T-cell (primary cell): Measurements from ENCODE around the gene RNF11. TPM values are rescaled to one million over a fixed set of nuclear protein-coding genes. Genes with fewer than 3 reads are reported as not detected.
A peak's percentile ranks its signal among the peaks of the same experiment; 100 is the strongest.

ENCODE experiments used
- ATAC-seq, 4 experiments: fragments of 200-7000 bp in 3 of 4; fragments of 150-1000 bp in 1 of 4; cut with Tn5 transposase; replicated peaks in 1 of 4; 1 replicate in 3 of 4; 2 replicates in 1 of 4; pipeline ENCODE4 v1.10.0; 2021; ENCODE audit warnings: moderate library complexity in 3 of 4, mild to moderate bottlenecking in 2 of 4, moderate number of reproducible peaks in 1 of 4
- CTCF ChIA-PET, 2 donors: fragments of 300-600 bp; sonication (Branson Sonifier 250); formaldehyde crosslinking; loops; one replicate each; lab custom pipeline; 2022; ENCODE audit warnings: antibody characterized with exemption in 2 of 2; lab: Charles Lee
- POLR2A ChIA-PET, 2 donors: fragments of 300-600 bp; sonication (Branson Sonifier 250); formaldehyde crosslinking; loops; one replicate each; lab custom pipeline; 2022; ENCODE audit warnings: antibody characterized with exemption in 2 of 2; lab: Charles Lee
- DNase-seq, 35 experiments: peaks; one replicate each; pipeline versions ENCODE4 v3.0.0 to v3.0.0-alpha.2; 2013 to 2023
- H3K27ac ChIP-seq: one replicate; pipeline ENCODE4 v1.5.1; 2013; ENCODE audit warnings: low read length
- H3K27me3 ChIP-seq, 2 experiments: replicated peaks in 1 of 2; 1 replicate in 1 of 2; 2 replicates in 1 of 2; pipeline versions ENCODE4 v1.6.1 to v1.7.0; 2013; ENCODE audit warnings: low read length in 1 of 2, mixed read lengths in 1 of 2; ENCODE audit not compliant: control insufficient read depth in 2 of 2, insufficient read depth in 2 of 2; ENCODE audit errors: extremely low read depth in 1 of 2
- H3K36me3 ChIP-seq, 2 donors: 1 replicate in 1 of 2; 2 replicates in 1 of 2; pipeline versions ENCODE4 v1.6.1 to v1.7.0; 2013; ENCODE audit warnings: low read length in 1 of 2; ENCODE audit not compliant: control insufficient read depth in 2 of 2, insufficient read depth in 1 of 2; ENCODE audit errors: extremely low read depth in 1 of 2
- H3K4me1 ChIP-seq, 2 experiments: 1 replicate in 1 of 2; 2 replicates in 1 of 2; pipeline versions ENCODE4 v1.6.1 to v1.7.0; 2013; ENCODE audit warnings: low read length in 2 of 2, mixed read lengths in 1 of 2; ENCODE audit not compliant: insufficient read depth in 2 of 2, control insufficient read depth in 1 of 2; ENCODE audit errors: extremely low read depth in 1 of 2
- H3K4me3 ChIP-seq, 2 donors: 1 replicate in 1 of 2; 2 replicates in 1 of 2; pipeline versions ENCODE4 v1.5.1 to v1.7.0; 2013; ENCODE audit warnings: mild to moderate bottlenecking in 2 of 2, low read length in 1 of 2, moderate library complexity in 1 of 2; ENCODE audit not compliant: control insufficient read depth in 1 of 2; ENCODE audit errors: extremely low read depth in 1 of 2
- H3K9me3 ChIP-seq: 2 replicates; pipeline ENCODE4 v1.7.0; 2013
- H3K27ac Mint-ChIP-seq, 2 donors: one replicate each; pipeline ENCODE4 v1.8.0; 2020 to 2021; ENCODE audit warnings: mild to moderate bottlenecking in 2 of 2, mixed read lengths in 2 of 2
- H3K27me3 Mint-ChIP-seq, 2 donors: one replicate each; pipeline ENCODE4 v1.8.0; 2021 to 2022; ENCODE audit warnings: mixed read lengths in 2 of 2
- H3K36me3 Mint-ChIP-seq: one replicate; pipeline ENCODE4 v1.8.0; 2021; ENCODE audit warnings: mixed read lengths
- H3K4me1 Mint-ChIP-seq, 3 donors: one replicate each; pipeline ENCODE4 v1.8.0; 2020 to 2022; ENCODE audit warnings: mixed read lengths in 3 of 3, mild to moderate bottlenecking in 1 of 3
- H3K4me3 Mint-ChIP-seq, 3 donors: one replicate each; pipeline ENCODE4 v1.8.0; 2020 to 2022; ENCODE audit warnings: mild to moderate bottlenecking in 3 of 3, mixed read lengths in 3 of 3, moderate library complexity in 3 of 3
- H3K9me3 Mint-ChIP-seq, 3 donors: one replicate each; pipeline ENCODE4 v1.8.0; 2020 to 2022; ENCODE audit warnings: mixed read lengths in 3 of 3
- WGBS: methylation state at CpG from one replicate; pipeline ENCODE4 v1.1.5; 2013; ENCODE audit warnings: missing lambda C conversion rate; ENCODE audit not compliant: insufficient coverage; 5-methylcytosine and 5-hydroxymethylcytosine counted together
- total RNA-seq, 35 experiments: library from RNA in 6 of 35; stranded (reverse) in 6 of 35; fragments of 120-200 nt in 1 of 35; gene quantifications; one replicate each; pipeline versions ENCODE4 v1.2.1 to v1.2.4 and lab custom pipeline; 2013 to 2026

The RNF11 gene
- total RNA-seq, 5 donors from 2014 or later (not counting 1 experiment from before 2014, with no cell fraction given): 33.3 to 66.0 (median 39.8) TPM

GRCh38 chr1:51268634-51269033 is 32.6 kb downstream of the RNF11 start:
- Histone ChIP-seq H3K4me1 (peaks cover 4 to 9% of the 10 kb centered on the region in 2 experiments), H3K27me3 (no peaks in the 10 kb centered on the region), H3K4me3 (no peak overlapping the region), H3K27ac (no peak overlapping the region), H3K36me3 (peaks cover 0 to 13% of the 10 kb centered on the region in 2 donors), H3K9me3 (no peaks in the 10 kb centered on the region)
- Mint-ChIP-seq H3K27ac (peak overlapping the region; percentile 13 to 61), H3K36me3 (peaks cover 27% of the 10 kb centered on the region), H3K4me3 (no peak overlapping the region), H3K4me1 (peaks cover 37 to 47% (median 41%) of the 10 kb centered on the region in 3 donors), H3K27me3 (no peaks in the 10 kb centered on the region), H3K9me3 (no peaks in the 10 kb centered on the region)
- ChIA-PET POLR2A (no interaction called here), CTCF (no interaction called here)
- ATAC-seq (no peak), DNase-seq (no peak)
- WGBS: 100% methylated on average over 1 of the region's 2 CpGs

DNA sequence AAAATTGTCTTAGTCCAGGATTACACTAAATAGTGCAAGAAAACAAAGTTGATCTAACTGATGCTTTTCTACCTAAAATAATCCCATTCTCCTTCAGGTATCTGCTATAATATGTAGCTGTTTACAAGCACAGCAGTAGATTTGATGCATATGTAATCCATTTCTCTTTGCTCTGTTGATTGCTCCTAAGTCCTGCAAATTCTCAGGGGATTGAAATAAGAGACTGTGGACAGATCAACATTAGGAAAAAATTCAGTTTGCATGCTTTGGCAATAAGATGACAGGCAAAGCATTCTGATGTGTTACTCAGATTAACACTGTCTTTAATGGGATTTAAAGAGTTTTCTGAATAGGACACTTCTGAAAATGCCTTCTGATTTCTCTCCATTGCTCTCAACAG is 34.7 kb downstream of the RNF11 start:
- peaks cover 0 to 18% of the 10 kb centered on the region in 2 donors for H3K36me3 ChIP-seq
- H3K4me3 ChIP-seq: no peak overlapping the region
- no peak overlapping the region for H3K27ac ChIP-seq
- peaks cover 33% of the 10 kb centered on the region for H3K36me3 Mint-ChIP-seq
- no peak overlapping the region for H3K4me3 Mint-ChIP-seq
- H3K27ac Mint-ChIP-seq: no peak overlapping the region
- CTCF ChIA-PET: no interaction called here
- H3K9me3 Mint-ChIP-seq: no peaks in the 10 kb centered on the region
- H3K4me1 ChIP-seq: peaks cover 2 to 9% of the 10 kb centered on the region in 2 experiments
- POLR2A ChIA-PET: interaction anchor here in 1 of 2 donors (0.8 kb wide), 1 partner anchor 602 kb away, joined by 3 read pairs; no protein-coding TSS in a partner anchor
- no peaks in the 10 kb centered on the region for H3K27me3 ChIP-seq
- DNase-seq: no peak
- H3K9me3 ChIP-seq: no peaks in the 10 kb centered on the region
- no peak for ATAC-seq
- H3K27me3 Mint-ChIP-seq: no peaks in the 10 kb centered on the region
- H3K4me1 Mint-ChIP-seq: peaks cover 19 to 28% (median 23%) of the 10 kb centered on the region in 3 donors

DNA sequence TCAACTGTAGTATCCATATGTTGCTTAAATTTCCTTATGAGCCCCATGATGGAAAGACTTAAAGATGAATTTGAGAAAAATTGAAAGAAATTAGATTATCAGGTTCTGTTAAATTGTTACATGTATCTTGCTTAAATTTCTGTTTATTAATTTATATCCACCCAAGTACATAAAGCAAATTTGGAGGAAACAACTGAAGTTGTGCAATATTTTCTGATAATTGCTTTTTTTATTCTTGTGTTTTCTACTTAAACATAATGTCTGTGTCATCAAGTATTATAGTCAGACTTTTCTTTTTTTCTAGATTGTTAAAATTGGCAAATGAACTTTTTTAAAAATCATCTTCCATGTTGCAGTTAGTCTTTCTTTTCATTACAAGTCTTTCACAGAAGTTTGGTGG is 36.8 kb downstream of the RNF11 start:
- Mint-ChIP-seq H3K4me1 (peaks cover 7 to 11% (median 7%) of the 10 kb centered on the region in 3 donors), H3K27me3 (no peaks in the 10 kb centered on the region), H3K27ac (no peak overlapping the region), H3K36me3 (peaks cover 39% of the 10 kb centered on the region), H3K9me3 (no peaks in the 10 kb centered on the region), H3K4me3 (no peak overlapping the region)
- Histone ChIP-seq H3K4me1 (no peaks in the 10 kb centered on the region), H3K27ac (no peak overlapping the region), H3K36me3 (peaks cover 0 to 18% of the 10 kb centered on the region in 2 donors), H3K4me3 (no peak overlapping the region), H3K27me3 (no peaks in the 10 kb centered on the region), H3K9me3 (no peaks in the 10 kb centered on the region)
- ChIA-PET POLR2A (no interaction called here), CTCF (no interaction called here)
- no peak for ATAC-seq
- no peak for DNase-seq

DNA sequence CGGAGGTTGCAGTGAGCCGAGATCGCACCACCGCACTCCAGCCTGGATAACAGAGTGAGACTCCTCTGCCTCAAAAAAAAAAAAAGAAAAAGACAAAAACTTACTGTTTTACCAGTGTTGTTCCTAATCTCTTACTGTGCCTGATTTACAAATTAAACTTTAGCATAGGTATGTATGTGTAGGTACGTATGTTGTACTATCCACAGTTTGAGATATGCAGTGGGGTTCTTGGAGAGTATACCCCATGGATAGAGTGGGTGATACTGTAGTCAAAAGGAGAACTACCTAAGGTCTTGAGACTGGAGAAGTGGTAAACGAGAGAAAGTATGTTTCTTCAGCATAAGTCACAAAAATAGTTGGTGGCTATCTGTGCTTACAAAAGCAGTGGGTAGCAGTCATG is 38.6 kb downstream of the RNF11 start:
- Histone ChIP-seq H3K9me3 (no peaks in the 10 kb centered on the region), H3K27me3 (no peaks in the 10 kb centered on the region), H3K27ac (no peak overlapping the region), H3K36me3 (peaks cover 0 to 18% of the 10 kb centered on the region in 2 donors), H3K4me1 (no peaks in the 10 kb centered on the region), H3K4me3 (no peak overlapping the region)
- Mint-ChIP-seq H3K27me3 (no peaks in the 10 kb centered on the region), H3K4me3 (no peak overlapping the region), H3K9me3 (no peaks in the 10 kb centered on the region), H3K36me3 (peaks cover 35% of the 10 kb centered on the region), H3K4me1 (no peaks in the 10 kb centered on the region), H3K27ac (no peak overlapping the region)
- WGBS: 100% methylated on average over 1 of the region's 6 CpGs
- no peak for ATAC-seq
- POLR2A ChIA-PET: no interaction called here
- CTCF ChIA-PET: no interaction called here
- DNase-seq: no peak

- POLR2A ChIA-PET: no interaction called here
- H3K4me3 Mint-ChIP-seq: no peak overlapping the region
- no peaks in the 10 kb centered on the region for H3K4me1 ChIP-seq
- DNase-seq (no peak), ATAC-seq (no peak)
- H3K9me3 Mint-ChIP-seq: no peaks in the 10 kb centered on the region
- H3K4me3 ChIP-seq: no peak overlapping the region
- no peaks in the 10 kb centered on the region for H3K9me3 ChIP-seq
- H3K27ac ChIP-seq: no peak overlapping the region
- H3K4me1 Mint-ChIP-seq: no peaks in the 10 kb centered on the region
- H3K36me3 Mint-ChIP-seq: peaks cover 22% of the 10 kb centered on the region
- H3K27me3 ChIP-seq: no peaks in the 10 kb centered on the region
- no peak overlapping the region for H3K27ac Mint-ChIP-seq
- peaks cover 0 to 10% of the 10 kb centered on the region in 2 donors for H3K36me3 ChIP-seq
- no peaks in the 10 kb centered on the region for H3K27me3 Mint-ChIP-seq
- WGBS: 97% methylated on average over 5 of the region's 7 CpGs
- CTCF ChIA-PET: interaction anchor here in 1 of 2 donors (1.1 kb wide), 1 partner anchor 60 kb away, joined by 3 read pairs; no protein-coding TSS in a partner anchor
Measured at GRCh38 chr1:51276286-51276685, 40.2 kb downstream of the RNF11 start.

GRCh38 chr1:51280321-51280978 is 44.4 kb downstream of the RNF11 start:
- Histone ChIP-seq H3K27me3 (no peaks in the 10 kb centered on the region), H3K9me3 (no peaks in the 10 kb centered on the region), H3K4me3 (no peak overlapping the region), H3K4me1 (no peaks in the 10 kb centered on the region), H3K27ac (no peak overlapping the region), H3K36me3 (no peaks in the 10 kb centered on the region)
- Mint-ChIP-seq H3K4me3 (no peak overlapping the region), H3K9me3 (no peaks in the 10 kb centered on the region), H3K27me3 (no peaks in the 10 kb centered on the region), H3K4me1 (no peaks in the 10 kb centered on the region), H3K36me3 (peaks cover 6% of the 10 kb centered on the region), H3K27ac (no peak overlapping the region)
- no CpG with 5 or more reads among the region's 4 CpGs for WGBS
- ATAC-seq (no peak), DNase-seq (no peak)
- CTCF ChIA-PET: no interaction called here
- POLR2A ChIA-PET: interaction anchor here in 1 of 2 donors (1.0 kb wide), 1 partner anchor 15 kb away, joined by 9 read pairs; no protein-coding TSS in a partner anchor
